ENCODE measurements around the gene SVIP. TPM values are rescaled to one million over a fixed set of nuclear protein-coding genes. Genes with fewer than 3 reads are reported as not detected.

The SVIP gene
- total RNA-seq, 1 donor from 2014 or later = 3.2 TPM

GRCh38 chr11:22869325-22869724, 39.7 kb upstream of the SVIP start:
- Histone ChIP-seq H3K27me3 (no peaks in the 10 kb centered on the region), H3K27ac (no peak overlapping the region), H3K4me3 (no peak overlapping the region), H3K9me3 (no peaks in the 10 kb centered on the region), H3K4me1 (no peaks in the 10 kb centered on the region), H3K36me3 (no peaks in the 10 kb centered on the region)
- TF ChIP-seq POLR2AphosphoS5 (IDR thresholded peaks at IDR 0.05; ENCODE audit: insufficient read depth in 1 of 2, low read depth in 1 of 2) (no peak), POLR2A (IDR thresholded peaks at IDR 0.05) (no peak), CTCF (IDR thresholded peaks at IDR 0.05) (no peak)
- DNase-seq (ENCODE audit: extremely low spot score in 2 of 2) = no peak
- intact Hi-C loops (cut with DNase I) = no loop called here

GRCh38 chr11:22860241-22860640, 30.6 kb upstream of the SVIP start, which contains the start of gene CCDC179:
TSS of gene CCDC179 (minus strand) at chr11:22860474. CDS start at chr11:22860421, 53 bp downstream.
- Histone ChIP-seq H3K4me1 (no peaks in the 10 kb centered on the region), H3K27ac (no peak within 1 kb of the TSS), H3K9me3 (no peaks in the 10 kb centered on the region), H3K27me3 (no peaks in the 10 kb centered on the region), H3K36me3 (no peaks in the 10 kb centered on the region), H3K4me3 (no peak within 1 kb of the TSS)
- intact Hi-C loops (cut with DNase I) = no loop called here
- no peak for DNase-seq (ENCODE audit: extremely low spot score in 2 of 2)
- TF ChIP-seq CTCF (IDR thresholded peaks at IDR 0.05) = no peak
- TF ChIP-seq POLR2AphosphoS5 (IDR thresholded peaks at IDR 0.05; ENCODE audit: insufficient read depth in 1 of 2, low read depth in 1 of 2) = no peak
- no peak for TF ChIP-seq POLR2A (IDR thresholded peaks at IDR 0.05)

GRCh38 chr11:22859756-22860155, 30.2 kb upstream of the SVIP start:
- no peak for DNase-seq (ENCODE audit: extremely low spot score in 2 of 2)

GRCh38 chr11:22851477-22851876, 21.9 kb upstream of the SVIP start:
- H3K4me3 ChIP-seq = no peak overlapping the region
- TF ChIP-seq CTCF (IDR thresholded peaks at IDR 0.05) (no peak), POLR2A (IDR thresholded peaks at IDR 0.05) (no peak), POLR2AphosphoS5 (IDR thresholded peaks at IDR 0.05; ENCODE audit: insufficient read depth in 1 of 2, low read depth in 1 of 2) (no peak)
- intact Hi-C loops (cut with DNase I) = no loop called here
- H3K27me3 ChIP-seq = no peaks in the 10 kb centered on the region
- DNase-seq (ENCODE audit: extremely low spot score in 2 of 2) = no peak
- no peaks in the 10 kb centered on the region for H3K36me3 ChIP-seq
- no peaks in the 10 kb centered on the region for H3K4me1 ChIP-seq
- H3K9me3 ChIP-seq = no peaks in the 10 kb centered on the region
- no peak overlapping the region for H3K27ac ChIP-seq

More at GRCh38 chr11:22859756-22860155, 30.2 kb upstream of the SVIP start:
- intact Hi-C loops (cut with DNase I) = no loop called here
- Histone ChIP-seq H3K27me3 (no peaks in the 10 kb centered on the region), H3K4me1 (no peaks in the 10 kb centered on the region), H3K4me3 (no peak overlapping the region), H3K36me3 (no peaks in the 10 kb centered on the region), H3K27ac (no peak overlapping the region), H3K9me3 (no peaks in the 10 kb centered on the region)
- TF ChIP-seq CTCF (IDR thresholded peaks at IDR 0.05) (no peak), POLR2A (IDR thresholded peaks at IDR 0.05) (no peak), POLR2AphosphoS5 (IDR thresholded peaks at IDR 0.05; ENCODE audit: insufficient read depth in 1 of 2, low read depth in 1 of 2) (no peak)

GRCh38 chr11:22846726-22847125, 17.1 kb upstream of the SVIP start:
- H3K4me1 ChIP-seq = no peaks in the 10 kb centered on the region
- intact Hi-C loops (cut with DNase I) = no loop called here
- TF ChIP-seq POLR2A (IDR thresholded peaks at IDR 0.05) (no peak), CTCF (IDR thresholded peaks at IDR 0.05) (no peak), POLR2AphosphoS5 (IDR thresholded peaks at IDR 0.05; ENCODE audit: insufficient read depth in 1 of 2, low read depth in 1 of 2) (no peak)

More at GRCh38 chr11:22846726-22847125, 17.1 kb upstream of the SVIP start:
- H3K27ac ChIP-seq = no peak overlapping the region
- DNase-seq (ENCODE audit: extremely low spot score in 2 of 2) = no peak
- H3K27me3 ChIP-seq = no peaks in the 10 kb centered on the region
- H3K4me3 ChIP-seq = no peak overlapping the region
- H3K9me3 ChIP-seq = no peaks in the 10 kb centered on the region
- H3K36me3 ChIP-seq = no peaks in the 10 kb centered on the region
